ENCODE results near the gene NPC1.

- TF ChIP-seq CTCF (IDR thresholded peaks at IDR 0.05) (no peak), SP1 (CRISPR knock-in tag; conservative IDR thresholded peaks at IDR 0.05) (no peak), ZNF121 (CRISPR knock-in tag; IDR thresholded peaks at IDR 0.05) (no peak), MAX (CRISPR knock-in tag; IDR thresholded peaks at IDR 0.05) (no peak), ZNF532 (CRISPR knock-in tag; IDR thresholded peaks at IDR 0.05; ENCODE audit: borderline replicate concordance) (no peak), SOX15 (CRISPR knock-in tag; IDR thresholded peaks at IDR 0.05) (no peak)
Observed at GRCh38 chr18:23548275-23548674, 38.0 kb downstream of the NPC1 start.
